Bronchial epithelial cell (primary cell): Measurements from ENCODE around the gene XPNPEP1. TPM values are rescaled to one million over a fixed set of nuclear protein-coding genes. Genes with fewer than 3 reads are reported as not detected.

Source experiments
- DNase-seq: peaks from one replicate; pipeline ENCODE4 v3.0.0-alpha.2; 2010; ENCODE audit warnings: low read depth
- FAIRE-seq: peaks from 2 replicates; lab custom pipeline; 2011; peaks lifted over from hg19 to GRCh38; lab: Jason Lieb, UNC
- H3K27me3 ChIP-seq: 2 replicates; pipeline ENCODE4 v1.5.1; 2011; ENCODE audit warnings: low read length; ENCODE audit not compliant: control insufficient read depth, insufficient read depth
- H3K36me3 ChIP-seq: 2 replicates; pipeline ENCODE4 v1.5.1; 2011; ENCODE audit warnings: low read length; ENCODE audit not compliant: control insufficient read depth, insufficient read depth
- H3K4me3 ChIP-seq: 2 replicates; pipeline ENCODE4 v1.5.1; 2011; ENCODE audit warnings: mild to moderate bottlenecking, low read depth, low read length, control low read depth
- CTCF ChIP-seq: IDR thresholded peaks from 2 replicates; pipeline ENCODE4 v1.5.1; 2011; ENCODE audit warnings: mild to moderate bottlenecking, moderate library complexity, low read length, control low read depth, inconsistent platforms; ENCODE audit not compliant: insufficient read depth, severe bottlenecking
- total RNA-seq: library from RNA; depleted of rRNA; stranded (reverse); fragments of >200 nt; gene quantifications from 2 replicates; pipeline ENCODE4 v1.2.1, GENCODE V29; 2014

Gene XPNPEP1
- total RNA-seq, 1 donor from 2014 or later: 76.6 TPM

DNA sequence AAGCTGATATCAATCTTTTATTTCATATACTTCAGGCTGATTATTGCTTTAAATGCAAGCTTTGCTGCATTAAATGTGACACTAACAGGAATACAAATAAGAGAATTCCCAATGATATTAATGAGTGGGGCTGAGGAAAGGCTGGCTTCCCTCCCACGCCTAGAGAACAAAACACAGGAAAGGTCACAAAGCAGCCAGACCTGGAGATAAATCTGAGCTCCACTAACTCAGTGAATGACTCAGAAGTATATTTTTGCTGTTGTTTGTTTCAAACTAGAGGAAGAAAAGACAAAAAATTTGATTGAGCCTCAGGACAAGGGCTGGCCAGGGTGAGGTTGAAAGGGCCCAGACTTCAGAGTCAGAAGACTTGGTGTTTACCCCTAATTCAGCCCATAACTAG, 88.1 kb downstream of the XPNPEP1 start:
- Histone ChIP-seq H3K4me3 (no peak overlapping the region), H3K27me3 (no peaks in the 10 kb centered on the region), H3K36me3 (no peaks in the 10 kb centered on the region)
- TF ChIP-seq CTCF: no peak
- no peak for DNase-seq
- no peak for FAIRE-seq

- Histone ChIP-seq H3K36me3 (no peaks in the 10 kb centered on the region), H3K27me3 (no peaks in the 10 kb centered on the region), H3K4me3 (no peak overlapping the region)
- DNase-seq (no peak), FAIRE-seq (no peak)
- no peak for TF ChIP-seq CTCF
Measured at GRCh38 chr10:109831846-109832245, 91.5 kb downstream of the XPNPEP1 start.

DNA sequence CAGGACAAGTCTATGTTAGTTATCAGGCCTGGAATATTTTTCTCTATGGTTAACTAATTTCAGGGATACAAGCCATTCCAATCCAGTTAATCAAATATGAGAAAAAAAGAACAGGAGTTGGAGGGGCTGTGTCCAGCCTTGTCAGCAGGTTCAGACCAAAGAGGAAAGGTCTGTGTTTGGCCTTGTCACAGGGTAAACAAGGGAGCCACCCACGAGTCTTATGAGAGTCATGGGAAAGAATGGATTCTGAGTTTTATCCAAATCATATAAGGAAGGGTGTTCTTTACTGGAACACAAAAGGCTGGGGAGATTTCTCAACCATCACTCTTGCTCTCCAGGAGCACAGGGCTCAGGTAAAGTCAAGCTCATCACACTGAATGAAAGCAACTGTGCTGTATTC, 99.1 kb downstream of the XPNPEP1 start:
- no peak for FAIRE-seq
- Histone ChIP-seq H3K4me3 (no peak overlapping the region), H3K27me3 (no peaks in the 10 kb centered on the region), H3K36me3 (no peaks in the 10 kb centered on the region)
- no peak for TF ChIP-seq CTCF
- peak; percentile 56 for DNase-seq

- Histone ChIP-seq H3K27me3 (no peaks in the 10 kb centered on the region), H3K4me3 (no peak overlapping the region), H3K36me3 (no peaks in the 10 kb centered on the region)
- DNase-seq (peak; percentile 89), FAIRE-seq (no peak)
- TF ChIP-seq CTCF: no peak
Measured at GRCh38 chr10:109823196-109823595, 100.1 kb downstream of the XPNPEP1 start.

- FAIRE-seq (no peak), DNase-seq (no peak)
- no peaks in the 10 kb centered on the region for H3K36me3 ChIP-seq
- no peaks in the 10 kb centered on the region for H3K27me3 ChIP-seq
- no peak for TF ChIP-seq CTCF
- no peak overlapping the region for H3K4me3 ChIP-seq
Measured at GRCh38 chr10:109821672-109822071, 101.6 kb downstream of the XPNPEP1 start.

DNA sequence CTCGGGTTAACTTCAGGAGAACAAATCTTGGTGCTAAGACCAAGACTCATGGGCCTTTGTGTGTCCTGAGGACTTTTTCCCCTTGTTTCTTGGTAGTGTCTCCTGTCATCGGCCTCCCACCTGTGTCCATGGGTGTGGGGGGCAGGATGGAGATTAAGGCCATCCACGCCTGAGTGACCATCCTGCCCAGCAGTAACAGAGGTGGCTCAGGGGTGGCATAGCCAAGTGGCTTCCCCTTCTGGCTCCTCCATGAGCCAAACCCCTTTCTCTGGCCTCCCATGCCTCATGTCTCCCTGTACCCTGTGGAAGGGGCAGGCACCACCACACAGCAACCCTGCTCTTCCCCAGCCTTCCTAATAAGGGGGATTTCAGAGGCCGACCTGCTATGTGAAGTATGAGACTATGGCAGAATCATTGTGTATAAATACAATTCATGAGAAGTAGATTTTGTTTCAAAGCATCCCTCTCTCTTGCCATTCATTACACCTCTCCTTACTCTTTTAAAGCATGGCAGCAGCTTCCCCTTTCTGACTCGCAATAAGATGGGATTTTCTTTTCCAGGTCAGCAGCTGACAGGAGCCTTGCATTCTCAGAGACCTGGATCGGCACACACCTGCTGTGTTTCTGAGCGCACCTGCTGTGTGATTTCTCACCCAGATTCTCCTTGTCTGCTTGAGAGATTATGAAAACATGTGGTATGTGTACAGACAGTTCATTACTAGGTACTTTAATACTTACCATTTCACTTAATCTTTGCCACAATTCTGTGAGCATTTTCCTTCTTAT, 102.5 kb downstream of the XPNPEP1 start:
- no peaks in the 10 kb centered on the region for H3K36me3 ChIP-seq
- no peaks in the 10 kb centered on the region for H3K27me3 ChIP-seq
- no peak for TF ChIP-seq CTCF
- no peak for DNase-seq
- no peak for FAIRE-seq
- H3K4me3 ChIP-seq: no peak overlapping the region
